AG04450 (cell line): ENCODE results near the gene MAP2K5. TPM values are rescaled to one million over a fixed set of nuclear protein-coding genes. Genes with fewer than 3 reads are reported as not detected.
A peak's percentile ranks its signal among the peaks of the same experiment; 100 is the strongest.

Experiments
- CTCF ChIA-PET: fragments of 300-600, 350-600 bp; formaldehyde crosslinking; extraction: SDS; loops from one replicate; lab custom pipeline; 2022; ENCODE audit warnings: antibody characterized with exemption, inconsistent platforms; lab: Charles Lee
- POLR2A ChIA-PET: fragments of 350-600 bp; formaldehyde crosslinking; extraction: SDS; loops from one replicate; lab custom pipeline; 2021; ENCODE audit warnings: antibody characterized with exemption, inconsistent platforms; lab: Yijun Ruan, JAX
- DNase-seq: peaks from one replicate; pipeline ENCODE4 v3.0.0-alpha.2; 2011; ENCODE audit warnings: low read depth, low spot score
- H3K27ac ChIP-seq: one replicate; pipeline ENCODE4 v1.5.1; 2012; ENCODE audit warnings: low read depth, low read length, control low read depth
- H3K27me3 ChIP-seq: one replicate; pipeline ENCODE4 v1.6.0; 2012; ENCODE audit warnings: low read length; ENCODE audit not compliant: control insufficient read depth, insufficient read depth
- H3K4me3 ChIP-seq: 2 replicates; pipeline ENCODE4 v1.5.1; 2011; ENCODE audit warnings: mild to moderate bottlenecking, low read depth, low read length, control low read depth
- H3K9me3 ChIP-seq: 2 replicates; pipeline ENCODE4 v1.5.1; 2012; ENCODE audit warnings: low read length; ENCODE audit not compliant: control insufficient read depth, insufficient read depth
- polyA plus RNA-seq: library from polyadenylated mRNA; depleted of rRNA; stranded (reverse); fragments of >200 nt; gene quantifications from 2 replicates; pipeline ENCODE4 v1.2.3, GENCODE V29; 2011
- TF ChIP-seq, protein P1 (sequence below): IDR thresholded peaks from 2 replicates; pipeline ENCODE4 v1.5.1; 2011; ENCODE audit warnings: low read depth, low read length, control low read depth, inconsistent platforms

The MAP2K5 gene
- polyA plus RNA-seq, 1 experiment, result 5.4 TPM

DNA sequence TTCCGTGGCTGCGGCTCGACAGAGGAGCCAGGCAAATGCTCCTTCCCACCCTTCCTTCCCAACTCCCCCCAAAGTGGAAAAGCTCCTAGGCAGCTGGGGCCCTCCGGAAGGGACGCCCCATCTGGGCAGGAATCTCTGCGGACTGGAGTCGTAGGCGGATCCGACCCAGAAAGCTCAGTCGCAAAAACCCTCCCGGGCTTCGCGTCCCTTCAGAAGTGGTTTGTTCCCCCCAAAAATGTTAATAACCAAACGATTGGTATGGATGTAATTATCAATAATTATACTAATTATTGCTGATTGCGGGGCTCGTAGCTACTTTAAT, 293.6 kb downstream of the MAP2K5 start:
- no peak overlapping the region for H3K27ac ChIP-seq
- TF ChIP-seq, protein P1, sequence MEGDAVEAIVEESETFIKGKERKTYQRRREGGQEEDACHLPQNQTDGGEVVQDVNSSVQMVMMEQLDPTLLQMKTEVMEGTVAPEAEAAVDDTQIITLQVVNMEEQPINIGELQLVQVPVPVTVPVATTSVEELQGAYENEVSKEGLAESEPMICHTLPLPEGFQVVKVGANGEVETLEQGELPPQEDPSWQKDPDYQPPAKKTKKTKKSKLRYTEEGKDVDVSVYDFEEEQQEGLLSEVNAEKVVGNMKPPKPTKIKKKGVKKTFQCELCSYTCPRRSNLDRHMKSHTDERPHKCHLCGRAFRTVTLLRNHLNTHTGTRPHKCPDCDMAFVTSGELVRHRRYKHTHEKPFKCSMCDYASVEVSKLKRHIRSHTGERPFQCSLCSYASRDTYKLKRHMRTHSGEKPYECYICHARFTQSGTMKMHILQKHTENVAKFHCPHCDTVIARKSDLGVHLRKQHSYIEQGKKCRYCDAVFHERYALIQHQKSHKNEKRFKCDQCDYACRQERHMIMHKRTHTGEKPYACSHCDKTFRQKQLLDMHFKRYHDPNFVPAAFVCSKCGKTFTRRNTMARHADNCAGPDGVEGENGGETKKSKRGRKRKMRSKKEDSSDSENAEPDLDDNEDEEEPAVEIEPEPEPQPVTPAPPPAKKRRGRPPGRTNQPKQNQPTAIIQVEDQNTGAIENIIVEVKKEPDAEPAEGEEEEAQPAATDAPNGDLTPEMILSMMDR, result no peak
- H3K4me3 ChIP-seq, result peak overlapping the region; percentile 35
- no peak for DNase-seq
- peaks cover 57% of the 10 kb centered on the region for H3K27me3 ChIP-seq
- H3K9me3 ChIP-seq, result peaks cover 9% of the 10 kb centered on the region; the same call in 1 of the 2 replicates
- CTCF ChIA-PET, result interaction anchor here (0.6 to 5.3 kb wide), 40 partner anchors 22 to 890 kb away, joined by 3 to 52 read pairs (median 4); no protein-coding TSS in a partner anchor
- POLR2A ChIA-PET, result interaction anchor here (0.7 kb wide), 1 partner anchor 794 kb away, joined by 3 read pairs; no protein-coding TSS in a partner anchor

DNA sequence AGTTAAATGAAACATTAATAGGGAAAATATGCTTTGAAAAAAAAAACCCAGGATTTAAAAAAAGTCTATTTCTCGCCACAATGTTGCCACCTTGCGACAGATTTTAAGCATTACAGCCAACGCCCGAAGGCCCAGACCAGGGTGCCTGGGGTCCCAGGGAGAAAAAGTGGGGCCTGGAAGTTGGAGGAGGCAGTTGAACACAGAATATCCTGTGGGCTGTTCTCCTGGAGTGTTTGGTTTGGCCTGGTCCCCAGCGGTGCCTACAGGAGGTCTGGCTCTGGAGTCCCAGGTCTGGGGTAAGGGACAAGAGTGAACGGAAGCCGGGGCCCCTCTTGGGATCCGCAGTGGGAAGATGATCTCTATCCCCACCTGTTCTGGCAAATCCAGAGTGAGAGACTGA, 294.0 kb downstream of the MAP2K5 start:
- TF ChIP-seq, protein P1, result peak; percentile 75
- DNase-seq, result no peak
- no peak overlapping the region for H3K4me3 ChIP-seq
- ChIA-PET CTCF (interaction anchor here (0.6 to 5.3 kb wide), 40 partner anchors 22 to 891 kb away, joined by 3 to 52 read pairs (median 4); no protein-coding TSS in a partner anchor), POLR2A (no interaction called here)
- no peak overlapping the region for H3K27ac ChIP-seq
- peaks cover 9% of the 10 kb centered on the region; the same call in 1 of the 2 replicates for H3K9me3 ChIP-seq
- peaks cover 53% of the 10 kb centered on the region for H3K27me3 ChIP-seq

DNA sequence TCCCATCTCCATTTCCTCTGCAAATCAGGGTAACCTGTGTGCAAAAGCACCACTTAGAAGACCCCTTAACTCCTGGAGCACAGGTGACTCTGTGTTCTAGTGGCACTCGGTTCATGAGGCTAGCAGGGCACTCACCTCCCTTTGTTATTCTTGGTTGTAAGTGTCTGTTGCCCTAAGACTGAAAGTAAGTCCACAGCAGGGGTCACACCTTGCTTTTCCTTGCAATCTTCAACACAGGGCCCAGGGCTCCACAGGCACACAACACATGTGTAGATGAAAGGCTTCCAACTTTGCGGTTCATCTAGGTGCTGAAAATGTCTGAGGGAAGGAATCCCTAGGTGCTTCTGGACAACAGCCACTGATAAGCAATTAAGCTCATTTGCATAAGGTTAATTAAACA, 294.5 kb downstream of the MAP2K5 start:
- DNase-seq, result no peak
- Histone ChIP-seq H3K9me3 (peaks cover 9% of the 10 kb centered on the region; the same call in 1 of the 2 replicates), H3K4me3 (no peak overlapping the region), H3K27ac (no peak overlapping the region), H3K27me3 (peaks cover 48% of the 10 kb centered on the region)
- ChIA-PET CTCF (interaction anchor here (0.7 to 5.3 kb wide), 4 partner anchors 317 to 390 kb away, joined by 3 to 52 read pairs (median 8); no protein-coding TSS in a partner anchor), POLR2A (no interaction called here)
- TF ChIP-seq, protein P1, result no peak

DNA sequence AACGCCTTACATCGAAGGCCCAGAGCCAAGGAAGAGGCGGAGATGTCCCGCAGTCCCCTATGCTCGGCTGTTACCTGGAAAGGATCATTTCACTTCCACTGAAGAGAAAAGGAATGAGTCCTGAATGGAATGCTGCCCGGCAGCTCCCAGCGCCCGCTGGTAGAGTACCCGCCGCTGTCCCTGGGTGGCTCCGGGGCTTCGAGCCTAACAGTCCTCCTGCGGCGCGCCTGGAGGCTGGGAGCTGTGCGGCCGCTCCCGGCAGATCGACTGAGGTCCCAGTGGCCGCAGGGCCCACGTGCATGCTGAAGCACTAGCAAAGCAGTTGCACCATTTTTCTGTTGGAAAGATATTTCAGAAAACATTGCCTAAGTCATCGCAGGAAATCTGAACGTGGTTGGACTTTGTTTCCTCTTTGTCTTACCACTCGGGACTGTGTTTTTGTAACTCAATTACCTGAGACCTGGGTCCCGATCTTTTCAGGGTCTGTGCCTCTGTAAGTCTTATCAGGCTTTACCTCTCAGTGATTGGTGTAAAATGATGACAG, 296.4 kb downstream of the MAP2K5 start:
- ChIA-PET POLR2A (no interaction called here), CTCF (interaction anchor here (5.3 kb wide), 1 partner anchor 381 kb away, joined by 52 read pairs; no protein-coding TSS in a partner anchor)
- H3K4me3 ChIP-seq, result peak overlapping the region; percentile 33
- H3K9me3 ChIP-seq, result peaks cover 9% of the 10 kb centered on the region; the same call in 1 of the 2 replicates
- H3K27ac ChIP-seq, result no peak overlapping the region
- peaks cover 29% of the 10 kb centered on the region for H3K27me3 ChIP-seq
- no peak for DNase-seq
- TF ChIP-seq, protein P1, result no peak

DNA sequence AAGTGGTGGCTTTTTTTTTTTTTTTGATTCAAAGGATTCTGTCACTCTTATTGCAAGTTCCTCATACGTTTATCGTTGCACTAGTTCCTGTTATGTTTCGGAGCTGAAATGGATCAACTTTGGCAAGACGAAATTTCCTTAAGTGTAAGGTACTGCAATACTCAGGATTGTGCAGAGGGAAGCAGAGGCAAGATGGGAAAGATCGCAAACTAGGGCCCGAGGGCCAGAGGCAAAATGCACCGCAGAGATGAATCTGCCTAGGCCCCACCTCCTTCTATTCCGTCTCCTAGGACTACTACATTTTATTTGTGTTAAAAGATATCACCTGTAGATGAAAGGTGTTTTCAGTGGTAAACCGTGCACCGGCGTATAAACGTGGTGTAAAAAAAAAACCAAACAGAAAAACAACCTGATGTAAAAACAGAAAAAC, 297.0 kb downstream of the MAP2K5 start:
- POLR2A ChIA-PET, result interaction anchor here (0.6 kb wide), 1 partner anchor 13 kb away, joined by 5 read pairs; no protein-coding TSS in a partner anchor
- DNase-seq, result no peak
- TF ChIP-seq, protein P1, result no peak

More for the DNA sequence above, 297.0 kb downstream of the MAP2K5 start:
- Histone ChIP-seq H3K9me3 (peaks cover 9% of the 10 kb centered on the region; the same call in 1 of the 2 replicates), H3K4me3 (peak overlapping the region; percentile 49), H3K27ac (peak overlapping the region; percentile 42), H3K27me3 (peaks cover 23% of the 10 kb centered on the region)
- CTCF ChIA-PET, result interaction anchor here (5.3 kb wide), 1 partner anchor 381 kb away, joined by 52 read pairs; no protein-coding TSS in a partner anchor
